Activated CD4-positive, alpha-beta T cell treated with anti-CD3 and anti-CD28 coated beads, Interleukin-2, amount 10 ng/mL, durations not matched to agents 24 days and 14 days (primary cell): ENCODE data around the gene NME5. TPM values are rescaled to one million over a fixed set of nuclear protein-coding genes. Genes with fewer than 3 reads are reported as not detected.

Experiments
- DNase-seq: peaks from one replicate; pipeline ENCODE4 v3.0.0; 2022
- H3K27ac Mint-ChIP-seq: one replicate; pipeline ENCODE4 v1.8.0; 2022; ENCODE audit warnings: mild to moderate bottlenecking, mixed read lengths
- H3K27me3 Mint-ChIP-seq: one replicate; pipeline ENCODE4 v1.8.0; 2022; ENCODE audit warnings: mixed read lengths
- H3K36me3 Mint-ChIP-seq: one replicate; pipeline ENCODE4 v1.8.0; 2022; ENCODE audit warnings: low read depth, mild to moderate bottlenecking, mixed read lengths
- H3K4me1 Mint-ChIP-seq: one replicate; pipeline ENCODE4 v1.8.0; 2021; ENCODE audit warnings: mixed read lengths
- H3K4me3 Mint-ChIP-seq: one replicate; pipeline ENCODE4 v1.8.0; 2022; ENCODE audit warnings: mild to moderate bottlenecking, moderate library complexity, mixed read lengths
- H3K9me3 Mint-ChIP-seq: one replicate; pipeline ENCODE4 v1.8.0; 2021; ENCODE audit warnings: mixed read lengths
- intact Hi-C: fragments of 100-400 bp; cut with micrococcal nuclease; formaldehyde crosslinking; loops from one replicate; pipeline ENCODE4 v1.15.1; 2023
- total RNA-seq: library from RNA; stranded (reverse); gene quantifications from 2 replicates; pipeline ENCODE4 v1.2.3, GENCODE V29; 2022

Gene NME5, protein sequence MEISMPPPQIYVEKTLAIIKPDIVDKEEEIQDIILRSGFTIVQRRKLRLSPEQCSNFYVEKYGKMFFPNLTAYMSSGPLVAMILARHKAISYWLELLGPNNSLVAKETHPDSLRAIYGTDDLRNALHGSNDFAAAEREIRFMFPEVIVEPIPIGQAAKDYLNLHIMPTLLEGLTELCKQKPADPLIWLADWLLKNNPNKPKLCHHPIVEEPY
- total RNA-seq, result not detected in 2 replicates

DNA sequence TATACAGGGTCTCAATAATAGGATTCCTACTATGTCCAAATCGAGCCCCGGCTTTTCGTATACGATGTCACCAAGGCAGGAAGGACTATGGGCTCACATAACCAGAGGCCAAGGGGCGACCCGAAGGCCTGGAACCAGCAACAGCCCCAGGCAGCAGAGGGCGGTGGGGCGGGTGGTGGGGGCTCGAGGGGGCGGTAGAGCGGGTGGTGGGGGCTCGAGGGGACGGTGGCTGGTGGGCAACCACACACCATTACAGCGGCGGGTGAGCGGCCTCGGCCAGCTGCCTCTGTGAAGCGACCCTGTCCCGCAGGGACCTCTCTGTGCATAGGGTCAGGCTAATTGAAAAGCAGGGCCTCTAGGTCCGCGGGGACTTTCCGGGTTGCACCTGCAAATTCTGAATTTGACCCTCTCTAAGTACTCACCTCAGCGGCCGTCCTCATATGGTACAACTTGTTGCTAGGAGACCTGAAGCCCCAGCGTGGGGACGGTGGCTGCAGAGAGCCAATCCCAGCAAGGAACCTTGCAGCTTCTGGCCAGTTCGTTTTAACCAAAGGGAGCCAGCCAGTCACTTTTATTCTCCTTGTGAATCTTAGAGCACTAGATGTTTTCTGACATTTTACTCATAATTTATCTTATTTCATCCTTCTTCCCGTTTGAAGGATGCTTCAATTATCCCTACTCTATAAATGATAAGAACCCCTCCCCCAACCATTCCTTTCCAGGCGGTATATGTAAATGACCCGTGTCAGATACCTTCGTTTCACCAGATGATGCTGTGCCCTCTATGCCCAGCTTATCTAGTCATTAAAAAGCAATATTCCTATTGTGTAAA is at the start of gene NME5:
TSS of gene NME5 (minus strand) at position 480 of the 832 bp plus-strand sequence. CDS start 648 bp downstream, outside the sequence.
- DNase-seq, result no peak
- intact Hi-C loops, result loop anchor here (10.0 kb wide), 1 partner anchor 514 kb away; no protein-coding TSS in a partner anchor
- H3K4me3 Mint-ChIP-seq, result no peak within 1 kb of the TSS
- no peaks in the 10 kb centered on the region for H3K9me3 Mint-ChIP-seq
- peaks cover 23% of the 10 kb centered on the region for H3K27me3 Mint-ChIP-seq
- H3K27ac Mint-ChIP-seq, result no peak within 1 kb of the TSS
- H3K4me1 Mint-ChIP-seq, result no peaks in the 10 kb centered on the region
- H3K36me3 Mint-ChIP-seq, result no peaks in the 10 kb centered on the region

DNA sequence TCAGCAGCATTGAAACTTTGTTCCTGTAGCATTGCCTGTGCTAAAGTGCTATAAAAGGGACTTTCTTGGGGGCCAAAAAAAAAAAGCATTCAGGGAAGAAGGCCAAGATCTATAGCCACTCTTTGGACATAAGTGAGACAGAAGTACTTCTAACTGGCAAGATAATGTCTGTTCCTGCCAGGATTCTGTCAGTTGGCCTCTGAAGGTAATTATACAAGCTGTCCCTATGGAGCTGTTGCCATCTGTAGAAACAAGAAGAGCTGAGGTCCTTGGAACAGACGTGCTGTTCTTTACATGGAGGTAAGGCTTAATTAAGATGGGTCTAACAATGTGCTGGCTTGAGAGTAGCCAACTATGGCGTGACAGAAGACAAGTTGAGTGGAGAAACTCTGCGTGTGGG is 49.4 kb upstream of the NME5 start:
- no peak for DNase-seq
- H3K4me3 Mint-ChIP-seq, result no peak overlapping the region
- no peaks in the 10 kb centered on the region for H3K4me1 Mint-ChIP-seq
- intact Hi-C loops, result no loop called here
- H3K9me3 Mint-ChIP-seq, result no peaks in the 10 kb centered on the region
- no peaks in the 10 kb centered on the region for H3K27me3 Mint-ChIP-seq
- peaks cover 51% of the 10 kb centered on the region for H3K36me3 Mint-ChIP-seq
- no peak overlapping the region for H3K27ac Mint-ChIP-seq

DNA sequence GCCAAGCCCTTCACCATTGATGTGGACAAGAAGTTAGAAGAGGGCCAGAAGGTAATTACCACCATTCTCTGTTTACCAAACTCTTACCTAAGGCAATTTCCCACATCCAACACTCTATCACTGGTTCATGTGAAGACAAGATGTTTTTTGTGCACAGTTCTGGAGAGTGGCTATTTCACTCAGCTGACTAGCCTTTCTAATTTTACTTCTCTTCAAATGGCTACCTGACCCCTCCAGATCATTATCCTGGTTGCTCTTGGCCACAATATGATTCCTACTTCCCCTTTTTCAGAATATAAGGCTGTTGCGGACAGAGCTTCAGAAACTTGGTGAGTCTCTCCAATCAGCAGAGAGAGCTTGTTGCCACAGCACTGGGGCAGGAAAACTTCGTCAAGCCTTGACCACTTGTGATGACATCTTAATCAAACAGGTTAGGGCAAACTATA is 46.8 kb upstream of the NME5 start:
- H3K4me1 Mint-ChIP-seq, result no peaks in the 10 kb centered on the region
- no peak for DNase-seq
- H3K27ac Mint-ChIP-seq, result no peak overlapping the region
- H3K36me3 Mint-ChIP-seq, result peaks cover 56% of the 10 kb centered on the region
- no peaks in the 10 kb centered on the region for H3K9me3 Mint-ChIP-seq
- no peak overlapping the region for H3K4me3 Mint-ChIP-seq
- no peaks in the 10 kb centered on the region for H3K27me3 Mint-ChIP-seq
- intact Hi-C loops, result no loop called here

DNA sequence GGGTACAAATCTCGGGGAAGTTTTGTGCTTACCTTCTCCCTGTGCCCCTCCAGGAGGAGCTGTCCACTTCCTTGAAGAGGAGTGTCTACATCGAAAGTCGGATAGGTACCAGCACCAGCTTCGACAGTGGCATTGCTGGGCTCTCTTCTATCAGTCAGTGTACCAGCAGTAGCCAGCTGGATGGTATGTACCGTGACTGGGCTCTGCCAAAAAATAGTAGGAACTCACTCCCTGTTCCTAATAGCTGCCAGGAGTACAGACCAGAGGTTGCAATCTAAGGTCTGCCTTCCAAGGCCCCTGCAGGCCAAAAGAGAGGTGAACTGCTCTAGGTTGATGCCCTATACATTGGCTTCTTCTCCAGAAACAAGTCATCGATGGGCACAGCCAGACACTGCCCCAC is 43.6 kb upstream of the NME5 start:
- no peaks in the 10 kb centered on the region for H3K9me3 Mint-ChIP-seq
- no peak overlapping the region for H3K27ac Mint-ChIP-seq
- peaks cover 45% of the 10 kb centered on the region for H3K36me3 Mint-ChIP-seq

DNA sequence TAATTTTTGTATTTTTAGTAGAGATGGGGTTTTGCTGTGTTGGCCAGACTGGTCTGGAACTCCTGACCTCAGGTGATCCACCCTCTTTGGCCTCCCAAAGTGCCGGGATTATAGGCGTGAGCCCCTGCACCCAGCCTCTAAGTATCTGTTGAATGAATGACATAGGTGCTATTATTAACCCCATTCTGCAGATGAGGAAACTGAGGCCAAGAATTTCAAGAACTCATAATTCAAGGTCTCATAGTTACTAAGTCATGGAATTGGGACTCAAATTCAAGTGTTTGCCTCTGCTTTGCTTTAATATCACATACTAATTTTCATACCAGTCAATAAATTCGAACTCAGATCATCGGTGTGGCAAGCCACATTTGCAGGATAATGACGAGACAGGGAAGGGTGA is 41.6 kb upstream of the NME5 start:
- Mint-ChIP-seq H3K9me3 (no peaks in the 10 kb centered on the region), H3K27ac (no peak overlapping the region), H3K4me3 (no peak overlapping the region), H3K27me3 (no peaks in the 10 kb centered on the region), H3K36me3 (peaks cover 36% of the 10 kb centered on the region), H3K4me1 (peaks cover 19% of the 10 kb centered on the region)
- intact Hi-C loops, result loop anchor here (2.0 to 5.0 kb wide), 2 partner anchors 101 to 230 kb away; no protein-coding TSS in a partner anchor
- no peak for DNase-seq

More for the DNA sequence above, 43.6 kb upstream of the NME5 start:
- Mint-ChIP-seq H3K4me1 (peaks cover 10% of the 10 kb centered on the region), H3K4me3 (no peak overlapping the region), H3K27me3 (no peaks in the 10 kb centered on the region)
- DNase-seq, result no peak
- intact Hi-C loops, result loop anchor here (5.0 kb wide), 1 partner anchor 99 kb away; no protein-coding TSS in a partner anchor

DNA sequence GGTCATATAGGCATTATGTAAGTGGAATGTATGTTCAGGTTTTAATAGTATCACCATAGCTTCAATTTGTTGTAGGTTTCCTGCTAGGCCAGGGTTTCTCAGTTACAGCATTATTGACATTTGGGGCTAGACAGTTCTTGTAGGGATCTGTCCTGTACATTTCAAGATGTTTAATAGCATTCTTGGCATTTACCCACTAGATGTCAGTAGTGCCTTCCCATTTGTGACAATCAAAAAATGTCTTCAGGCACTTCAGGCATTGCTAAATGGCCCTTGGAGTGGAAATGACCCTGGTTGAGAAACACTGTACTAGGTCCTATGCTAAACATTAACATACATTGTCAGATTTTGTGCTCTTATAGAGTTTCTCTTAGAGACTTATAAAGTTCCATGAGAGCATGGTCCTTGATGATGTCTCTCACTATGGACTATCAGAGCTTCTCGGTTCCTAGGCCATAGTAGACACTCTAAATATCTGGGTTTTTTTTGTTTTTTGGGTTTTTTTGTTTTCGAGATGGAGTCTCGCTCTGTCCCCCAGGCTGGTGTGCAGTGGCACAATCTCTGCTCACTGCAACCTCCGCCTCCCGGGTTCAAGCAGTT is 41.1 kb upstream of the NME5 start:
- peaks cover 35% of the 10 kb centered on the region for H3K36me3 Mint-ChIP-seq
- H3K27me3 Mint-ChIP-seq, result no peaks in the 10 kb centered on the region
- no peak overlapping the region for H3K4me3 Mint-ChIP-seq
- intact Hi-C loops, result loop anchor here (2.0 to 5.0 kb wide), 2 partner anchors 102 to 231 kb away; no protein-coding TSS in a partner anchor
- no peaks in the 10 kb centered on the region for H3K9me3 Mint-ChIP-seq
- peaks cover 19% of the 10 kb centered on the region for H3K4me1 Mint-ChIP-seq
- DNase-seq, result peak; percentile 80
- H3K27ac Mint-ChIP-seq, result peak overlapping the region; percentile 66

DNA sequence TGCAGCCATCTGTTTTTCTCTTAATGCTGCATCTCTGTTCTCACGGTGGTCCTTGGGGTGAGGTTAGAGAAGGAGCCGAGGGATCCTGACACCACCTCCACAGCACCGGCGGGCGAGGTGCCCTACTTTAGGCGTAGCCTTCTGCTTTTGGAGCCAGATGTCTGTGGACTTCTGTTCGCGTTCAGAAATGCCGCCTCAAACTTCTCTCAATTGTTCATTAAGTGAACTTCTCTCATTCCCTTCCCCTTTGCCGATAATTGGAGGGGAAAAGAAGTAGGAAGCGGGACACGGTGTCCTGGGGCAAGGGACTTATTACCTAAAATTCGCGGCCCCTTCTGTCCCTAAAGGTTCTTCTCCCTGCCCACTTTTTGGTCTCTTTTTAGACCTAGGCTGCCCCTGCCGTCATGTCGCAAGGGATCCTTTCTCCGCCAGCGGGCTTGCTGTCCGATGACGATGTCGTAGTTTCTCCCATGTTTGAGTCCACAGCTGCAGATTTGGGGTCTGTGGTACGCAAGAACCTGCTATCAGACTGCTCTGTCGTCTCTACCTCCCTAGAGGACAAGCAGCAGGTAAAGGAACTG is 40.1 kb upstream of the NME5 start:
- Mint-ChIP-seq H3K4me1 (peaks cover 19% of the 10 kb centered on the region), H3K27me3 (no peaks in the 10 kb centered on the region), H3K36me3 (peaks cover 31% of the 10 kb centered on the region), H3K4me3 (no peak overlapping the region), H3K27ac (no peak overlapping the region), H3K9me3 (no peaks in the 10 kb centered on the region)
- intact Hi-C loops, result loop anchor here (2.0 kb wide), 3 partner anchors 159 to 363 kb away; partner anchors contain the start of genes ETF1 and FAM53C
- DNase-seq, result peak; percentile 70

DNA sequence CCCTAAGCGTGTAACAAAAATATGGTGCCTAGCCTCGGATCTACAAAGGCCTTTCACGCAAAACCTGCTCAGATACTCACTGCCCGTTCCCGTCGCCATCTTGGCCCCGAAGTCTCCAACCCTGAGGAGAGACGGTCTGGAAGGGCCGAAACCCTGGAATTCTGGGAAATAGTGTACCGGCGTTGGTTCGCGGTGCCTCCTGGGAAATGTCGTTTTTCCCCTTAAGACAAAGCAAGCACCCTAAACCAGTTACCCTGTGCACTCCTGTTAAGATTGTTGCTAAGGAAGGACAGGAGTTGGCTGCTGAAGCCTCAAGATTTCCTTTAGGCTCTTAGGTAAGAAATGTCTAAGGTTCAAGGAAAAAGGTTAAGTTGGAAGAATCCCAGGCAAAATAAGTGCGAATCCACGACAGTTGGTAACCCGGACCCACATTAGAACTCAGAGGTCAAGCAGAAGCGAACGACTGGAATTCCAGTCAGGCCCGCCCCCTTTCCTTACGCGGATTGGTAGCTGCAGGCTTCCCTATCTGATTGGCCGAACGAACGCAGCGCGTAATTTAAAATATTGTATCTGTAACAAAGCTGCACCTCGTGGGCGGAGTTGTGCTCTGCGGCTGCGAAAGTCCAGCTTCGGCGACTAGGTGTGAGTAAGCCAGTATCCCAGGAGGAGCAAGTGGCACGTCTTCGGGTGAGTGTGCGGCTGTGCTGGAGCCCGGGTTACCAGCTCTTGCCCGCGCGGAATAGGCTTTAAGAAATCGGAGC is 39.5 kb upstream of the NME5 start, which contains the start of the genes BRD8 and KIF20A:
TSS of gene BRD8 (minus strand) at position 115 of the 761 bp plus-strand sequence. CDS start at position 99, 16 bp downstream.
TSS of gene KIF20A (plus strand) at position 597 of the 761 bp plus-strand sequence. CDS start 569 bp downstream, outside the sequence.
- H3K4me1 Mint-ChIP-seq, result peaks cover 20% of the 10 kb centered on the region
- peak; percentile 97 for DNase-seq
- intact Hi-C loops, result loop anchor here (1.0 to 2.0 kb wide), 8 partner anchors 35 to 424 kb away; partner anchors contain the start of genes CDC23, CDC25C, EGR1 and ETF1
- no peaks in the 10 kb centered on the region for H3K9me3 Mint-ChIP-seq
- peaks cover 29% of the 10 kb centered on the region for H3K36me3 Mint-ChIP-seq
- no peaks in the 10 kb centered on the region for H3K27me3 Mint-ChIP-seq
- H3K4me3 Mint-ChIP-seq, result no peak within 1 kb of the TSS
- no peak within 1 kb of the TSS for H3K27ac Mint-ChIP-seq

DNA sequence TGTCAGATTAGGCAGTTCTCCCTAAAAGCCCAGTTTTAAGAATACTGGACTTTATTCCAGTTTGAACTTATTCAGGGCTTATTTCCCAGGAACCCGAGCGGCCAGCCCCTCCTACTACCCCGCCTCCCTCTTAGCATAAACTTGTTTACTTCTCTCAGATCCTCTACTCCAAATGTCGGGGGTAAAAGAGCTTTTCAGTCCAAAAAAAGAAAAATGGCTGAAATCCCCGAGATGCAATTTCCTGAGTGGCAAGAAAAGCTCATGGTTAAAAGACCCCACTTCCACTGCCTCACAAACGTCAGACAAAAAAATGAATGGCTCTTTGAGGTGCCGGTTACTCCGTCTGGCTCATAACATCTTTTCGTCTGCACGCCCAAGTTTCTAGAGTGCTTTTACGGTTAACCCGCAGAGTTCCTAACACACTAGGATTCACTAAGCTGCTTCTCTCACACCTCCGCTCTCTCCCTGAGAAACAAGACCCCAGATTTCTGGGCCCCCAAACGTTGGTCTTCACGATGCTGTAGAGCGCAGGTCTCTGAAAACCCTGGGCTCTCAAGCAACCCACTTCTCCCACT is 38.8 kb upstream of the NME5 start:
- Mint-ChIP-seq H3K27me3 (no peaks in the 10 kb centered on the region), H3K36me3 (peaks cover 26% of the 10 kb centered on the region), H3K4me1 (peaks cover 24% of the 10 kb centered on the region), H3K9me3 (no peaks in the 10 kb centered on the region), H3K4me3 (no peak overlapping the region), H3K27ac (no peak overlapping the region)
- intact Hi-C loops, result loop anchor here (1.0 to 2.0 kb wide), 8 partner anchors 35 to 424 kb away; partner anchors contain the start of genes CDC23, CDC25C, EGR1 and ETF1
- DNase-seq, result peak; percentile 83

DNA sequence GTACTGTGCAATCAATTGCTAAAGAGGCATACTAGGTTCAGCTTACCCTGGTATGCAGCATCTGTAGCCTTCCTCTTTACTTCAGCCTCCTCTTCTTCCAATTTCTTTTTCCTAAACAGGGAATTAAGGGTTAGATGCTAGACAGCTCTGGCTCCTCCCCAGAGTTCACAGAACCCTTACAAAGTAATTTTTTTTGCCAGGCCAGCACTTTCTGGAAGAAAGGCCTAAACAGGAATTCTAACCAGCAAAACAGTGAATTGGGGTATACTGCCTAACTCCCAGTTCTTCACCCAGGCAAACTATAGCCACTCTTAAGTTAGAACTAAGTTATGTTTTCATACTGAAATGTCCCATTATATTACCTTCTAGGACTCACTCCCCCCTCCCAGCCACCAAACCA is 31.1 kb upstream of the NME5 start:
- peaks cover 67% of the 10 kb centered on the region for H3K36me3 Mint-ChIP-seq
- no peak for DNase-seq
- no peaks in the 10 kb centered on the region for H3K27me3 Mint-ChIP-seq
- H3K27ac Mint-ChIP-seq, result no peak overlapping the region
- intact Hi-C loops, result no loop called here
- H3K4me3 Mint-ChIP-seq, result no peak overlapping the region
- H3K9me3 Mint-ChIP-seq, result no peaks in the 10 kb centered on the region
- H3K4me1 Mint-ChIP-seq, result peaks cover 4% of the 10 kb centered on the region

DNA sequence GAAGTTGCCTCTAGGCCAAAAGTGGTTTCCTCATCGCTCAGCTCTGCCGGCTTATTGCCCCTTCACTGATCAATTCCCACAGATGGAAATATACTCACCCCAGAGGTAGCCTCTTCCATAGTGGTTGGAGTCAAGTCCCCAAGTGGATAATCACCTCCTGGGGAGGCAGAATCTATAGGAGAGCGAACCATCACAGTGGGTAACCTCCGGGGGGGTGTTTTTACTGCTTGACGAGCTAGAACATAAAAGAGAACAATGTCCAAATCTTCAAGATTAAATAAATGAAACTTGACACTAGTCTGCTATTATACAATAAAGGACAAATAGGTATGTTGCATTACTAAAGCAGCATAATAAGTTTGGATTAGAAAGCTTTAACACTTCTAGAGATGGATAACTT is 29.9 kb upstream of the NME5 start:
- DNase-seq, result no peak
- intact Hi-C loops, result no loop called here
- H3K9me3 Mint-ChIP-seq, result no peaks in the 10 kb centered on the region
- H3K27me3 Mint-ChIP-seq, result no peaks in the 10 kb centered on the region
- H3K36me3 Mint-ChIP-seq, result peaks cover 73% of the 10 kb centered on the region
- H3K27ac Mint-ChIP-seq, result no peak overlapping the region
- peaks cover 4% of the 10 kb centered on the region for H3K4me1 Mint-ChIP-seq
- no peak overlapping the region for H3K4me3 Mint-ChIP-seq

DNA sequence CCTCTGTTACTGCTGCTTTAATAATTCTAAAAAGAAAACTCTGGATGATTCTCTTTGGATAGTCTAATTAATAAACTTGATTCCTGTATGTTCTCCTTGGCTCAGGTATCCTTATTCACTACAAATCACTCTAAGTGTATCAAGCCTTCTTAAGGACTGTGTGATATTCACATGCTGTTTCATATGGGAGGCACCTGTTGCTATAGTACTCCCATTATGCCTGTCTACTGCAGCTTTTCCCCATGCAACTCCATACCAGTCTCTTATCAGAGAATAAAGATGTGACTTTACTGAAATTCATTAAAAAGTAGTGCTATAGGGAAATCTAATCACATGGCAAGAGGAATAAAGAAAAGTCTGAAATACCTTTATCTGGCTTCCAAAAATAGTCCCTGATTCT is 24.5 kb upstream of the NME5 start:
- intact Hi-C loops, result no loop called here
- Mint-ChIP-seq H3K4me1 (no peaks in the 10 kb centered on the region), H3K27me3 (no peaks in the 10 kb centered on the region), H3K4me3 (no peak overlapping the region), H3K36me3 (peaks cover 79% of the 10 kb centered on the region), H3K9me3 (no peaks in the 10 kb centered on the region), H3K27ac (no peak overlapping the region)
- DNase-seq, result no peak
